Neutrophil (primary cell): Measurements from ENCODE around the gene RFWD3.

ENCODE experiments used
- H3K27ac ChIP-seq: fragments of 200-600 bp; sonication (generic); 2 replicates; pipeline ENCODE4 v1.5.1; 2016; ENCODE audit warnings: mild to moderate bottlenecking, moderate library complexity
- H3K27me3 ChIP-seq: fragments of 200-600 bp; sonication (generic); 2 replicates; pipeline ENCODE4 v1.6.0; 2016; ENCODE audit warnings: mild to moderate bottlenecking
- H3K36me3 ChIP-seq: fragments of 200-600 bp; sonication (generic); 2 replicates; pipeline ENCODE4 v1.5.1; 2017
- H3K4me1 ChIP-seq, 2 experiments: fragments of 200-600 bp in 1 of 2; sonication (generic) in 1 of 2; 1 replicate in 1 of 2; 2 replicates in 1 of 2; pipeline versions ENCODE4 v1.5.1 to v1.6.1; 2013 to 2016; ENCODE audit warnings: low read depth in 1 of 2, low read length in 1 of 2, mild to moderate bottlenecking in 1 of 2, moderate library complexity in 1 of 2; ENCODE audit not compliant: control insufficient read depth in 1 of 2, insufficient read depth in 1 of 2
- H3K4me3 ChIP-seq, 2 experiments: fragments of 200-600 bp in 1 of 2; sonication (generic) in 1 of 2; 1 replicate in 1 of 2; 2 replicates in 1 of 2; pipeline ENCODE4 v1.5.1; 2013 to 2016; ENCODE audit warnings: low read depth in 1 of 2, low read length in 1 of 2, mild to moderate bottlenecking in 1 of 2, moderate library complexity in 1 of 2
- H3K9me3 ChIP-seq: fragments of 200-600 bp; sonication (generic); 2 replicates; pipeline ENCODE4 v1.5.1; 2016
- TF ChIP-seq, protein P1 (sequence below): fragments of 200-600 bp; sonication (generic); IDR thresholded peaks from 2 replicates; pipeline ENCODE4 v1.5.1; 2016; ENCODE audit warnings: antibody characterized with exemption

RFWD3 gene

DNA sequence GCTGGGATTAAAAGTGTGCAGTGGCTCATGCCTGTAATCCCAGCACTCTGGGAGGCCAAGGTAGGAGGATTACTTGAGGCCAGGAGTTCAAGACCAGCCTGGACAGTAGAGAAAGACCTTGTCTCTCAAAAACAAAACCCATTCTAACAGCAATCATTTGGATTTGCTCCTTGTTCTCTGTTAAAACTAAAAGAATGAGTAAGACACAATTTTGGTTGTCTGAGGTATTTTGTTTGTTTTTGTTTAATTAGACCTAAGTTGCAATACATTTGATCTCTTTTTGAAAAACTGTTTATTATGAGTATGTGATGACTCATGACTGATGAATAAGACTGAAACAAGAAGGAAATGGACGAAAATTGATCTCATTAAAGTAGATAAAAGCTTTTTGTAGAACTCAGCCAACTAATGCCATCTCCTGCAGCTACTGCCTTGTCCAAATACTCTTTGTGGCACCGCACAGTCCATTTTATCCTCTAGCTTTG, 88.8 kb downstream of the RFWD3 start:
- TF ChIP-seq, protein P1, sequence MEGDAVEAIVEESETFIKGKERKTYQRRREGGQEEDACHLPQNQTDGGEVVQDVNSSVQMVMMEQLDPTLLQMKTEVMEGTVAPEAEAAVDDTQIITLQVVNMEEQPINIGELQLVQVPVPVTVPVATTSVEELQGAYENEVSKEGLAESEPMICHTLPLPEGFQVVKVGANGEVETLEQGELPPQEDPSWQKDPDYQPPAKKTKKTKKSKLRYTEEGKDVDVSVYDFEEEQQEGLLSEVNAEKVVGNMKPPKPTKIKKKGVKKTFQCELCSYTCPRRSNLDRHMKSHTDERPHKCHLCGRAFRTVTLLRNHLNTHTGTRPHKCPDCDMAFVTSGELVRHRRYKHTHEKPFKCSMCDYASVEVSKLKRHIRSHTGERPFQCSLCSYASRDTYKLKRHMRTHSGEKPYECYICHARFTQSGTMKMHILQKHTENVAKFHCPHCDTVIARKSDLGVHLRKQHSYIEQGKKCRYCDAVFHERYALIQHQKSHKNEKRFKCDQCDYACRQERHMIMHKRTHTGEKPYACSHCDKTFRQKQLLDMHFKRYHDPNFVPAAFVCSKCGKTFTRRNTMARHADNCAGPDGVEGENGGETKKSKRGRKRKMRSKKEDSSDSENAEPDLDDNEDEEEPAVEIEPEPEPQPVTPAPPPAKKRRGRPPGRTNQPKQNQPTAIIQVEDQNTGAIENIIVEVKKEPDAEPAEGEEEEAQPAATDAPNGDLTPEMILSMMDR: no peak
- Histone ChIP-seq H3K27ac (no peak overlapping the region), H3K36me3 (no peaks in the 10 kb centered on the region), H3K4me1 (no peaks in the 10 kb centered on the region), H3K27me3 (no peaks in the 10 kb centered on the region), H3K9me3 (no peaks in the 10 kb centered on the region), H3K4me3 (no peak overlapping the region)

DNA sequence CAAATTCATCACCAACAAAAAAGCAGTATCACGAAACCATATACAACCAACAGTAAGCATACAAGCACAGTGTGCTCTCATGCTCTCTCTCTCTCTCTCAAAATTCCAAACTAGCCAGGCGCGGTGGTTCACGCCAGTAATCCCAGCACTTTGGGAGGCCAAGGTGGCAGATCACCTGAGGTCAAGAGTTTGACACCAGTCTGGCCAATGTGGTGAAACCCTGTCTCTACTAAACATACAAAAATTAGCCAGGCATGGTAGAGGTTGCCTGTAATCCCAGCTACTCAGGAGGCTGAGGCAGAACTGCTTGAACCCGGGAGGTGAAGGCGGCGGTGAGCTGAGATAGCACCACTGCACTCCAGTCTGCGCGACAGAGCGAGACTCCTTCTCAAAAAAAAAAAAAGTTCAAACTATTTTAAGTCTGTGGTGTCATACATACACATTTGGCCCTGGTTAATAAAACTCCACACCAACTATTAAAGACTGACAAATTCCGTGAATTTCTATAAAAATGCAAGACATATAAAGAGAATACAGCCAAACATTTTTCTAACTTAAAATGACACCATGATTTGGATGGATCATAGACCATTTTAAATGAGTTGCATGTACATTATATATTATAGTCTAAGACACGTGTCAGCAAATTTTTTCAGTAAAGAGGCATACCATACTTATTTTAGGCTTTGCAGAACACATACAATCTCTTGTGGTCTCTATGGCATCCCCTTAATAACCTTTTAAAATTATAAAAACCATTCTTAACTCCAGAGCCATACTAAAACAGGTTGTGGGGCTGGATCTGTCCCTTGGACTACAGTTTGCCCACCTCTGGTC, 90.7 kb downstream of the RFWD3 start:
- no peaks in the 10 kb centered on the region for H3K36me3 ChIP-seq
- H3K4me3 ChIP-seq: no peak overlapping the region
- H3K9me3 ChIP-seq: no peaks in the 10 kb centered on the region
- TF ChIP-seq, protein P1: no peak
- no peaks in the 10 kb centered on the region for H3K27me3 ChIP-seq
- no peak overlapping the region for H3K27ac ChIP-seq
- no peaks in the 10 kb centered on the region for H3K4me1 ChIP-seq

DNA sequence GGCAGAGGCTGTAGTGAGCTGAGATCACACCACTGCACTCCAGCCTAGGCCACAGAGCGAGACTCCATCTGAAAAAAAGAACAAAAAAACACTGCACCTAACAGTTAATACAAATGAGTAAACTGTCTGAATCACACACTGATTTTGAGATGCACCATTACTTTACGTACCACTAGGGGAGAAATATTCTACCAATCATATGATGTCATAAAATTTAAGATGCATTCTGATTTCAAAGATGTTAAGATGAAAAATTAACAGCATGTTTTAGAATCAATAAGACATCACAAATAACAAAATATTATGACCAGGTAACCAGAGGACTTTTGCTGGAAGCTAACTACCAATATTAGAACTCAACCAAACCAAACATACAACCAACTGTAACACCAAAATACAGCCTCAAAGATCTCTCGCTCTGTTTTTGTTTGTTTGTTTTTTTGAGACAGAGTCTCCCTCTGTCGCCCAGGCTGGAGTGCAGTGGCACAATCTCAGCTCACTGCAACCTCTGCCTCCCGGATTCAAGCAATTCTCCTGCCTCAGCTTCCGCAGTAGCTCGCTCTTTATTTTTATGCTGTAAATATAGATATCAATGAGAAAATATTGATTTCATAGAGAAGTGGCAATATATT, 91.4 kb downstream of the RFWD3 start:
- H3K27ac ChIP-seq: no peak overlapping the region
- H3K4me1 ChIP-seq: no peaks in the 10 kb centered on the region
- H3K36me3 ChIP-seq: no peaks in the 10 kb centered on the region

DNA sequence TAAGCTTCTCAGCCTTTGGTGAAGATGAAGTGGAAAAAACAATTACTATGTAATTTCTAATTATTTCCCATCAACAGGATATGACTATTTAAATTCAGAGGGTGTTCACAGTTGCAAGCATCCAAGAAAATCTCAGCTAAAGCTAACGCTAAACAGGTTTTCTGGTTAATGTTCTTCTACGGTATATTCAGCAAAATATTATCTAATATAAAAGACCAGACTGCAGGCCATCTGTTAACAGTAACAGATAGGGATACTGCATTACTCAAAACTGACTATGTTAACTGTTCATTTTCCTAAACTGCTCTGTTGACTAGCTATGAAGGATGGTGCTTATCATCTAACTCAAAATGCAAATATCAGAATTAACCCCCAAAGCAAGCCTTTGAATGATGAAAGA, 92.5 kb downstream of the RFWD3 start:
- Histone ChIP-seq H3K27me3 (no peaks in the 10 kb centered on the region), H3K4me3 (no peak overlapping the region), H3K36me3 (no peaks in the 10 kb centered on the region), H3K4me1 (no peaks in the 10 kb centered on the region), H3K9me3 (no peaks in the 10 kb centered on the region), H3K27ac (no peak overlapping the region)
- TF ChIP-seq, protein P1: no peak

More for the DNA sequence above, 91.4 kb downstream of the RFWD3 start:
- H3K9me3 ChIP-seq: no peaks in the 10 kb centered on the region
- no peak overlapping the region for H3K4me3 ChIP-seq
- TF ChIP-seq, protein P1: no peak
- H3K27me3 ChIP-seq: no peaks in the 10 kb centered on the region

DNA sequence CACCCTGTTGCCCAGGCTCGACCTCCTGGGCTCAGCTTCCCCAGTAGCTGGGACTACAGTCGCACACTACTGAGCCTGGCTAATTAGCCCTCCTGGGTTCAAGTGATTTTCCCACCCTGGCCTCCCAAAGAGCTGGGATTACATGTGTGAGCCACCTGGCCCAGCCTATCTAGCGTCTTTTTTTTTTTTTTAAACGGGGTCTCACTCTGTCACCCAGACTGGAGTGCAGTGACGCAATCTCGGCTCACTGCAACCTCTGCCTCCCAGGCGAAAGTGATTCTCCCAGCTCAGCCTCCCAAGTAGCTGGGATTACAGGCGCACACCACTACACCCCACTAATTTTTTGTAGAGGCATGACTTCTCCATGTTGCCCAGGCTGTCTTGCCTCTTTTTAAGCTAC, 93.1 kb downstream of the RFWD3 start:
- Histone ChIP-seq H3K4me1 (no peaks in the 10 kb centered on the region), H3K36me3 (no peaks in the 10 kb centered on the region), H3K27ac (no peak overlapping the region), H3K27me3 (no peaks in the 10 kb centered on the region), H3K4me3 (no peak overlapping the region), H3K9me3 (no peaks in the 10 kb centered on the region)
- TF ChIP-seq, protein P1: no peak
